HG02981 (cell line): ENCODE measurements around the gene RIPOR2.
"Not testable (repeated sequence)": the region's sequence is repeated elsewhere in the genome, so short reads cannot be mapped to it uniquely, and the experiment has no call there.

Experiments used
- ATAC-seq: cut with Tn5 transposase; IDR thresholded peaks from one replicate; pipeline ENCODE4 v1.9.1; 2021; ENCODE audit warnings: mild to moderate bottlenecking, moderate library complexity; ENCODE audit not compliant: unreplicated experiment

Gene RIPOR2

GRCh38 chr6:24926647-24927046 is 9.1 kb downstream of the RIPOR2 start:
- not testable (repeated sequence) for ATAC-seq

DNA sequence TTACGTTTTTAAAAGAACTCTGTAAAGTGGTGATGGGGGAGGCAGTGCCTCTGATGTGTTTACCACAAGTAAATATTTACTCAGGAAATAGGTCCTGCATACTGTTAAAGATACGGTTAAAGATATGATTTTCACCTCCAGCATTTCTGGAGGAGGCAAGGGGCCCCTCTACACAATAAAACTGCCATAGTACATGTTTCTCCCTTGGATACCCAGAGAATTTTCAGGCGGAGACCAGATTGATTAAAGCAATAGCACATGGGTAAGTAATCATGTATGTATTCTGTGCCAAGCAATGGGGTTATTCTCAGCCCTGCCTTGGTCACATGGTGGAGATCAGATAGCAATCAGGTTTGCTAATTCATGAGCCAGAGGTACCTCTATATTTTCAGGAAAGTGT is 9.6 kb downstream of the RIPOR2 start:
- no peak for ATAC-seq

DNA sequence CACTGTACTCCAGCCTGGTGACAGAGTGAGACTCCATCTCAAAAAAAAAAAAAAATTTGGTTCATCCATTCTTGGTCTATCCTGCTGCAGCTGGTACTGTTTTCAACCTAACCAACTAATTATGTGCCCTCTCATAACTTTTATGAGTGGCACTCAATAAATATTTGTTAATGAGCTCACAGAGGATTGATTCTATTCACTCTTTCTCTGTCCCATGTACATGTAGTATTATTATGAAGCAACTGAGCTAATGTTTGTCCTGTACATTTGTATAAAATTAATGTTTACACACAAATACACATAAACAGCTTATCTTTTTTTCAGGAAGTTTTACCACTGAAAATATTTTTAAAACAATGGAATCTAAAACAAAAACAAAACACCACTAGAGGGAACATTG is 10.1 kb downstream of the RIPOR2 start:
- no peak for ATAC-seq

DNA sequence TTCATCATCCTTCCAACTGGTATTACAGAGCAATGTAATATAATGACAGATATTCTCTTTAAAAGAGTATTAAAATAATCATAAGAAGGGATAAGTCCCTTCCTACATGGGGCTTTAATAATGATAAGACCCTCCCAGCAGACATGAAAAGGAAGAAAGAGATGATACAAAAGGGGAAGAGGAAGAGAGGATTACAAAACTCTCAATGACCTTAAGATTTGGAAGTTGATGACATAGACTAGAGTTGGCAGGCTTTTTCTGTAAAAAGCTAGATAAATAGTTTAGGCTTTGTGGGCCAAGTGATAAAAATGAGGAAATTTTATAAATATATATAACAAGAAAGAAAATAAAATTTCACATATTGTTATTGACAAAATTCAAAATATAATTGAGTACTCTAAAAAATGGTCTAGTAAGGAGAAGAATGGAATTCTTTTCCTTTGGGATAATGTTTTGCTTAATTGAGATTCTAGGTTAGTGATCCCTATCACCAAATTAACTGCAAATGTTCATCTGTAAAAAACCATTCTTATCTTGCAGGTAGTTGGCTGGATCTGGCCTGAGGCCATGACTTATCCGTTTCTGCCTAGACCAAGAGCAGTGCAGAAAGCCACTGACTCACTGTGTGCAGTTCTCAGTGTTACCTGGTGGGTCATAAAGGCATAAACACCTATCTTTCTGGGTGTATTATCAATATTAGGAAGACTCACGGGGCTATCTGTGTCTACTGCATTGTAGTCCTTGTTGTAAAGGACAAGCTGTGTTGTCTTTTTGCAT is 11.0 kb downstream of the RIPOR2 start:
- ATAC-seq: no peak

DNA sequence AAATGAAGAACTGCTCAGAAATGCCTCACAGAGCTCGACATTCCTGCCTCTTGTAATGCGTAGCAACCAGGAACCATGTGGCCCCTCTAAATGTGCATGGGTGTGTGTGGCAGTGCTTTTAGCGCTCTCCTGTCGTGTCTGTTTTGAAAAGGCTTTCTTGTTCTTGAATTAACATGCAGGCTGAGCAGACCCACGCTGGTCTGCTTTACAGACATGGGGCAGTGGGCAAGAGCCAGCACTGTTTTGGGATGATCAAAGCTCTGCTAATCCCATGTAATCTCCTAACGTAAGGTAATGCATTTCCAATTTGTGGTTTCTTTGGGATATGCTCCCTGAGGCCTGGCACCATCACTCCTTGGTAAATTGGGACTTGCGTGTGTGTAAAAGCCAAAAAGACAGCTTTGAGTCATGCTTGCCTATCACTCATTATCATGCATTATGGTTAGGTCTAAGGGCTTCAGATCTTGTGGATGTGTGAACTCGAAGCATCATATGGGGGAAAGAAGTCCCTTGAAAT is 11.8 kb downstream of the RIPOR2 start:
- ATAC-seq: no peak

GRCh38 chr6:24922814-24923213 is 12.9 kb downstream of the RIPOR2 start:
- no peak for ATAC-seq

- ATAC-seq: no peak
These were observed 13.6 kb downstream of the RIPOR2 start for GRCh38 chr6:24922170-24922569.

DNA sequence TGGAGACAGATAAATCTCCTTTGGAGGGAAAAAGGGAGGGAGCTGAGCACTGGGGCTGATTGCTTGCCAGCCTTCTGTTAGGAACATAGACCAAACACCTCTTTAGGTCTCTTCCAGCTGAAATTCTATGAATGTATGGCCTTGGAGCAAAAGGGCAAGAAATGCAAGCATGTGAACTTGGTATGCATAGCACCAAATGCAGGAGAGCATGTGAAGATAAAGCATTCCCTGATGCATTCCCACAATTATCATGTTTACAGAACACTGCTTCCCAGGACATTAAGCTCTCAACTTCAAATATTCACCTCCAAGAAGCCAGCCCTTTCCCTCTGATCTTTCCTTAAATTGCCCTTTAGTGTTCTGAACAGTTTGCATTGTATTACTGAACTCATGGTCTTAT is 15.6 kb downstream of the RIPOR2 start:
- no peak for ATAC-seq

DNA sequence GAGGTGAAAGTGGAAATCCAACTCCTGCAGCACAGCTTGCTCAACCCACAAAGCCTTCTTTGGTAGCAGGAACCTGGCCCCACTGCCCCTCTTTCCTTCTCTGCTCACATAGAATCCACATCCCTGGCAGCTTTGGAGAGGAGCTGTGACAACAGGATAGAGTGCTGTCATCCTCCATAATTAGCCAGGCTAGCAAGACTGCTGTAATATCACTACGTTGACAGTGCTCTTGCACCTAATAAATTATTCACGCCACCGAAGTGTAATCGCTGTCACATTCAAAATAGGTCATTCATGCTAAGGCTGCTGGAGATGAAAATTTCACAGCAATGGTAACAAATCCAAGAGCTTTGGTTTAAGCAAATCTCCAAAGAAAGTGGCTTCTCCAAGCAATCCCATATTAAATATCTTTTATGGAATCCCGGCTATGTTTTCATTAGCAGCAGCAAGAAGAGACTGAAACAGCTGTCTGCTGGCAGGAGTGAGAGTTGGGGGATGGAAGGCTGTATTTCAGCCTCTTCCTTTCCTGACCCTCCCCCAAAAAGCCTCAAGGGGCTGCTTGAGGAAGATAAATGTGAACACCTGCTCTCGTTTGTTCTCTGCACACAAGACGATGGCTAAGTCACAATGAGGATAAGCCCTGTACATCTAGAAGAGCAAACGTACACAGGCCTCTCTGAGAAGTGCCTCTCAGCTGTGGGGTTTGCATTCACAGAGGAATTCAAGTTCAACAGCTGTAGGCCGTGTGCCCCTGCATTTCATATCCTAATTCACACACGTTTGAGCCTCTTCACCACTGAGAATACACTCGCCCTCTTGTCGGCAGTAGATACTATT is 16.5 kb downstream of the RIPOR2 start:
- peak; percentile 63 for ATAC-seq

GRCh38 chr6:24918641-24919055 is 17.1 kb downstream of the RIPOR2 start:
- ATAC-seq: no peak

GRCh38 chr6:24916496-24916895 is 19.3 kb downstream of the RIPOR2 start:
- ATAC-seq: no peak

- ATAC-seq: no peak
These were observed 20.1 kb downstream of the RIPOR2 start for GRCh38 chr6:24915641-24916040.

DNA sequence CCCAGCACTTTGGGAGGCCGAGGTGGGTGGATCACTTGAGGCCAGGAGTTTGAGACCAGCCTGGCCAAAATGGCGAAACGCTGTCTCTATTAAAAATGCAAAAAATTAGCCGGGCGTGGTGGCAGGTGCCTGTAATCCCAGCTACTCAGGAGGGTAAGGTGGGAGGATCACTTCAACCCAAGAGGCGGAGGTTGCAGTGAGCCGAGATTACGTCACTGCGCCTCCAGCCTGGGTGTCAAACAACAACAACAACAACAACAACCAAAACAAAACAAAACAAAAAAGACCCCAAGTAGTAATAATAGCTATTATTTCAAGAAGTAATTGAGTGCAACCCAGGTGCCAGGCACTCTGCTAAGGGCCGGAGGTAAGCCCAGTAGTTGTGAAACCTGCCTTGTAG is 21.7 kb downstream of the RIPOR2 start:
- not testable (repeated sequence) for ATAC-seq

DNA sequence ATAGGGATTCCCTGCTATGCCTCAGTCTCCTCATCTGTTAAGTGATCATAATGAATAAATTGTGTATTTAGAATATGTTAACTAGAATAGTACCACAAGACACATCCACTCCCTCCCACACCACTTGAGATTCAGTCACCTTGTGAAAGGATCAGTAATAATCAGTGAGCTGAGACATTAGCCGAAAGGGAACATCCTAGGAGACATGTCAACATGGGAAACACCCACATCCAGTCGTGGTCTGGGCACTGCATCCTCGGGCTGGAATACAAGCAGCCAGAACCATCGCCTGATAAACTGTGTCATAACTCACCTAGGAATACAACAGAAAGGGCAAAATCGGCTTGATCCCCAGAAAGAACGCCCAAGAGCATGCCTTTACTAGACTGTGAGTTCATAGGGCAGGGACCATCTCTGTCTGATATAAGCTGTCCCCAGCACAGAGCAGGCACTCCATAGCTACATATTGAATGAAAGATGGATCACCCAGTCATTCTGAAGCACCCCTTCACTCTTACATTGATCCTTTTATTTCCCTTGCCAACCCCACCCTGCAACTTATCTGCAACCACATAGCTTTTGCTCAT is 23.9 kb downstream of the RIPOR2 start:
- no peak for ATAC-seq

GRCh38 chr6:24910961-24911725 is 24.6 kb downstream of the RIPOR2 start:
- peak; percentile 29 for ATAC-seq

DNA sequence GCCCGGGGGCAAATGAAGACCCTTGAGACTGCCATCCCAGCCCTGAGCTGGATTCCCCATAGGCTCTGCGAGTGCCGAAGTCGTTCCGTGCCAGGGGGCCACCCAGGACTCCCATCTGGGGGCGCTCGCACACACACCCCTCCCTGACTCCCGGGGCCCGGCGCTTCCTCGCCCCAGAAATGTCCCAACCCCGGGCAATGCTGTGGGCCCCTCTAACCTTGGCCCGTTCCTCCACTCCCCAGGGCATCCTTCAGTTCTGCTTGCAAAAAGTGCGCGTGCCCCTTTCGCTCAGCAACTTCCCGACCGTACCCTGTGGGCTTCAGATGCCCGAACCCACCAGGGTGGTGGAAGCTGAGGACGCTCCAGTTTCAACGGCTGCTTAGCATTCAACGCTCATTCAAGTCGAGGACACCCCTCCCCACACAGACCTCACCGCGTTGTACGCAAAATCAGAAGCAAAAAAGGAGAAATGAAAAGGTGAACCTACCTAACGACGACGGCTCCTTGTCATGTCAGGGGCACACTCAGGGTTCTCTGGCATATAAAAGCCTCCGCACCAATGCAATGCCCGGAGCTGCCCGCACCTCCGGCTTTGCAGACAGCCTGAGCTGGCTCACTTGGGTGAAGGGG is 25.3 kb downstream of the RIPOR2 start:
- ATAC-seq: peak; percentile 59

GRCh38 chr6:24909241-24910216 is 26.2 kb downstream of the RIPOR2 start:
- no peak for ATAC-seq

DNA sequence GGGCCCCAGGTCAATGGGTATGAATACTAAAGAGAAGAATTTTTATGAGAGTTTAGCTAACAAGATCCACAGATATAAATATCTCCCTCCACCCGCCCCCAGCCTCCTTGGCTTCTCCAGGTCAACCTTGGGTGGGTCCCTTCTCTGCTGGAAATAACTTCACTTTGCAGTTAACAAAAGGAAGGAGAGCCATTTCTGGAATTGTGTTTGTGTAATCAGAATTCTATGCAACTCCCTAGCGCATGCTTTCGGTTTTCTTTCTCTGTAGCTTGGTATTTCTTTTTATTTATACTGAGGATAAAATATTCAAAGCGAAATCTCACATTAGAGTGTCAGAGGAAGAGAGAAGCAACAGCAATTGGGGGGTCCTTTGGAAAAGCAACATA is 27.1 kb downstream of the RIPOR2 start:
- ATAC-seq: no peak
